IPS-NIHi11 (cell line): ENCODE data around the gene RHOA.

Experiments
- DNase-seq: peaks from one replicate; pipeline ENCODE4 v3.0.0; 2012; ENCODE audit warnings: mixed read lengths, low spot score

The RHOA gene

DNA sequence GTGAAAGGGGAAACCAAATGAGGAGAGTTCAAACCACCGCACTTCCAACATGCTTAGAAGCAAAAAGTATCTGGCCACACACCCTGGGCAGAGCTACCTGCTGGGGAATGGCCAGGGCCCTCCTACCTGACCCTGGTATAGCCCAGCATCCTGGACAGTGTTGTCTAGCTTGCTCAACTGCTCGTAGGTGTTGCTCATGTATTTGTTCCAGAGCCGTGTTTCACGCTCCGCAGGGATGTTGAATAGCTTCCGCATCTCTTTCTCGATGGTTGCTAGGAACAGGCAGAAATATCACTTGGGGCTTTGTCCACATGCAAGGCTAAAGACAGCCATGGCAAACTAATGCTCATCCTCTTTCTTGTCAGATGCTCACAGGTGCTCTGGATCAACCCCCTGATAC, 87.0 kb downstream of the RHOA start:
- DNase-seq, result no peak

- DNase-seq, result no peak
These were observed 94.9 kb downstream of the RHOA start for GRCh38 chr3:49316696-49317457.

DNA sequence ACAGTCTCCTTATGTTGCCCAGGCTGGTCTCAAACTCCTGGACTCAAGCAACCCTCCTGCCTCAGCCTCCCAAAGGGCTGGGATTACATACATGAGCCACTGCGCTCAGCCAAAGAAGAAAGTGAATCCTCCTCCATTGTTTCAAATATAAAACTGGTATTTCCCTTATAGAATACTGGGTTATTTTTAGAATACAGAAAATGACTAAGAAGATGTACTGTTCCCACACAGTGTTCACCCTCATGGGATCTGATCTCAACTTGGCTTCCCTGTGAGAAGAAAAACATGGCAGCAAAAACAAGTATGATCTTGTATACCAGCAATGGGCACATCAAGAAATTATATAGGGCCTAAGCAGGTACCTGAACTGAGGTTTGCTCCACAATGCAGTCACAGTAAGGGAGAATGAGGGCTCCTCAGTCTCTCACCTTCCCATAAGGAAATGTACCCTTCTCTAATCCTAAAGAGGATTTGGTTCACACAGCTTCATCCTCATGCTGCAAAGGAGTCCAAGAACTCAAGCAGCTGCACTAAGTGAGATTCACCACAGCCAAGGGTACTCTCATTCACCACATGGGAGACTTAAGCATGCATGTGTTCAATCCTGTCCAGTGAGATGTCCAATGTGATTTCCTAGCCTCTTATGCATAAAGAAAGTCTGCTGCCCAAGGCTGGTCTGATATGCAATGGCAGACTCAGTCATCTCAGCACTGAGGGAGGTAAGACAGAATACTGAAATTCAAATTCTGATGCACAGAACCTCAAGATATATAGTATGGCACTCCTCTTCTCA, 97.7 kb downstream of the RHOA start:
- DNase-seq, result no peak

DNA sequence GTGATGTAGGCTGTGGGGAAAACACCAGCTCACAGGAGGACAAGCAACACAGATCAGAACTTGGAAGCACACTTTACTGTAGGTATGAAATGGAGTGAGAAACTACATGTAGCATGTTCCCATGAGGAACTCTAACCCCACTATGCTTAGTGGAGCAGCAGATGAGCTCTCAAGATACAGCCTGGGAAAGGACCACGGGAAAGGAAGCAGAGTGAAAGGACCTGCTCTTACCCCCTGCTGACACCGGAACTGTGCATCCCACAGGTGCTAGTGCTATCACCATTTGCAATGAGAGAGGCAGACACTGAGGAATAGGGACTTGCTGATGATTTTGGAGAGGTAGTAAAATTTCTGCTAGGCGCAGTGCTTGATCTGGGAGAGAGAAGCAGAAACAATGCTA, 100.5 kb downstream of the RHOA start:
- DNase-seq, result no peak

GRCh38 chr3:49310677-49311076, 101.1 kb downstream of the RHOA start:
- DNase-seq, result no peak
